HepG2 (cell line): ENCODE results near the gene PDK2. TPM values are rescaled to one million over a fixed set of nuclear protein-coding genes. Genes with fewer than 3 reads are reported as not detected.

ENCODE experiments used
- ARID5B ChIP-seq: IDR thresholded peaks from 2 replicates; pipeline ENCODE4 v1.4.0; 2020; ENCODE audit warnings: mild to moderate bottlenecking, missing genetic modification reagents
- EHMT2 ChIP-seq: fragments of 200-600 bp; sonication (generic); IDR thresholded peaks from 2 replicates; pipeline ENCODE4 v1.7.0; 2017; ENCODE audit warnings: antibody characterized with exemption, low read depth, low read length, borderline replicate concordance
- FIP1L1 ChIP-seq: fragments of 200-400 bp; formaldehyde crosslinking; IDR thresholded peaks from 2 replicates; pipeline ENCODE4 v1.6.1; 2018; ENCODE audit warnings: low read depth, mild to moderate bottlenecking, low read length, moderate library complexity, borderline replicate concordance; ENCODE audit not compliant: insufficient read depth
- GATAD2A ChIP-seq: IDR thresholded peaks from 2 replicates; pipeline ENCODE4 v1.6.1; 2016
- HINFP ChIP-seq: sonication (generic); formaldehyde crosslinking; IDR thresholded peaks from 2 replicates; pipeline ENCODE4 v1.4.0; 2020; ENCODE audit warnings: low read depth, mild to moderate bottlenecking, missing genetic modification reagents
- ISX ChIP-seq: sonication (generic); formaldehyde crosslinking; conservative IDR thresholded peaks from 2 replicates; pipeline ENCODE4 v1.5.0; 2020; ENCODE audit warnings: missing genetic modification reagents
- JUND ChIP-seq: sonication (generic); formaldehyde crosslinking; IDR thresholded peaks from 2 replicates; pipeline ENCODE4 v1.8.0; 2022; ENCODE audit warnings: mild to moderate bottlenecking, missing genetic modification reagents
- MNT ChIP-seq: fragments of 450-650 bp; IDR thresholded peaks from 2 replicates; pipeline ENCODE4 v1.6.1; 2016
- MZF1 ChIP-seq: sonication (generic); formaldehyde crosslinking; IDR thresholded peaks from 2 replicates; pipeline ENCODE4 v1.8.1; 2023; ENCODE audit warnings: mild to moderate bottlenecking, missing genetic modification reagents, borderline replicate concordance
- NFRKB ChIP-seq: fragments of 450-650 bp; IDR thresholded peaks from 2 replicates; pipeline ENCODE4 v1.6.1; 2017
- SALL1 ChIP-seq: sonication (generic); formaldehyde crosslinking; IDR thresholded peaks from 2 replicates; pipeline ENCODE4 v1.8.0; 2022; ENCODE audit warnings: mild to moderate bottlenecking, missing genetic modification reagents
- SMAD1 ChIP-seq: sonication (generic); formaldehyde crosslinking; IDR thresholded peaks from 2 replicates; pipeline ENCODE4 v1.4.0; 2020; ENCODE audit warnings: missing genetic modification reagents, low read depth, mild to moderate bottlenecking, borderline replicate concordance
- SPEN ChIP-seq: sonication (generic); formaldehyde crosslinking; IDR thresholded peaks from 2 replicates; pipeline ENCODE4 v1.5.1; 2020; ENCODE audit warnings: low read depth, mild to moderate bottlenecking, missing genetic modification reagents
- SYNCRIP ChIP-seq: fragments of 200-400 bp; formaldehyde crosslinking; IDR thresholded peaks from 2 replicates; pipeline ENCODE4 v1.6.1; 2018; ENCODE audit warnings: mild to moderate bottlenecking, low read depth, low read length; ENCODE audit not compliant: insufficient read depth
- ZFP90 ChIP-seq: sonication (generic); formaldehyde crosslinking; IDR thresholded peaks from 2 replicates; pipeline ENCODE4 v1.8.0; 2022; ENCODE audit warnings: missing genetic modification reagents, mild to moderate bottlenecking, inconsistent platforms, borderline replicate concordance
- ZNF503 ChIP-seq: sonication (generic); formaldehyde crosslinking; IDR thresholded peaks from 2 replicates; pipeline ENCODE4 v1.4.0; 2020; ENCODE audit warnings: missing genetic modification reagents
- ZNF776 ChIP-seq: sonication (generic); formaldehyde crosslinking; IDR thresholded peaks from 2 replicates; pipeline ENCODE4 v1.4.0; 2020; ENCODE audit warnings: mild to moderate bottlenecking, missing genetic modification reagents
- polyA plus RNA-seq, 8 experiments: library from polyadenylated mRNA; depleted of rRNA in 3 of 8; stranded (reverse) in 7 of 8; unstranded in 1 of 8; fragments of >200 nt; fragmentation: Illumina TruSeq in 4 of 8; extraction: Trizol in 4 of 8; gene quantifications; 2 replicates each; pipeline versions ENCODE4 v1.2.1 to v1.2.3, GENCODE V29; 2011 to 2016; ENCODE audit warnings: low read depth in 4 of 8, missing spikeins in 1 of 8, mixed read lengths in 1 of 8; ENCODE audit not compliant: insufficient read depth in 1 of 8
- total RNA-seq, 5 experiments: library from RNA; depleted of rRNA; stranded (reverse); fragments of >200 nt; fragmentation: Illumina TruSeq; extraction: Trizol; gene quantifications; 2 replicates each; pipeline ENCODE4 v1.2.3, GENCODE V29; 2016; ENCODE audit warnings: low read depth in 1 of 5
- TF ChIP-seq, protein P1 (sequence below): sonication (generic); formaldehyde crosslinking; IDR thresholded peaks from 2 replicates; pipeline ENCODE4 v1.5.0; 2020; ENCODE audit warnings: mild to moderate bottlenecking, missing genetic modification reagents

The PDK2 gene
- total and polyA plus RNA-seq, 2 of the 13 experiments (the other 11 are each of a cell fraction or from before 2014, with no cell fraction given) = 18.5 to 59.7 TPM

- TF ChIP-seq ARID5B (CRISPR knock-in tag) (peak; percentile 60; the same call in 1 of the 2 replicates), JUND (peak; percentile 29; the same call in 1 of the 2 replicates), HINFP (CRISPR knock-in tag) (no peak), FIP1L1 (no peak), ZFP90 (no peak), MZF1 (CRISPR knock-in tag) (no peak), SPEN (CRISPR knock-in tag) (peak; percentile 73; the same call in 1 of the 2 replicates), EHMT2 (no peak), MNT (no peak), SYNCRIP (no peak), ZNF776 (CRISPR knock-in tag) (peak; percentile 51; the same call in 1 of the 2 replicates), ZNF503 (no peak), GATAD2A (CRISPR knock-in tag) (peak; percentile 63; the same call in 1 of the 2 replicates), NFRKB (no peak), SALL1 (CRISPR knock-in tag) (peak; percentile 88), SMAD1 (CRISPR knock-in tag) (peak; percentile 88; the same call in 1 of the 2 replicates), ISX (no peak)
- TF ChIP-seq, protein P1, sequence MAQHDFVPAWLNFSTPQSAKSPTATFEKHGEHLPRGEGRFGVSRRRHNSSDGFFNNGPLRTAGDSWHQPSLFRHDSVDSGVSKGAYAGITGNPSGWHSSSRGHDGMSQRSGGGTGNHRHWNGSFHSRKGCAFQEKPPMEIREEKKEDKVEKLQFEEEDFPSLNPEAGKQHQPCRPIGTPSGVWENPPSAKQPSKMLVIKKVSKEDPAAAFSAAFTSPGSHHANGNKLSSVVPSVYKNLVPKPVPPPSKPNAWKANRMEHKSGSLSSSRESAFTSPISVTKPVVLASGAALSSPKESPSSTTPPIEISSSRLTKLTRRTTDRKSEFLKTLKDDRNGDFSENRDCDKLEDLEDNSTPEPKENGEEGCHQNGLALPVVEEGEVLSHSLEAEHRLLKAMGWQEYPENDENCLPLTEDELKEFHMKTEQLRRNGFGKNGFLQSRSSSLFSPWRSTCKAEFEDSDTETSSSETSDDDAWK (CRISPR knock-in tag) = no peak
These were observed 66.1 kb downstream of the PDK2 start (continued) for GRCh38 chr17:50161023-50161910.
